ENCODE data around the gene TCP10L.

TCP10L gene

DNA sequence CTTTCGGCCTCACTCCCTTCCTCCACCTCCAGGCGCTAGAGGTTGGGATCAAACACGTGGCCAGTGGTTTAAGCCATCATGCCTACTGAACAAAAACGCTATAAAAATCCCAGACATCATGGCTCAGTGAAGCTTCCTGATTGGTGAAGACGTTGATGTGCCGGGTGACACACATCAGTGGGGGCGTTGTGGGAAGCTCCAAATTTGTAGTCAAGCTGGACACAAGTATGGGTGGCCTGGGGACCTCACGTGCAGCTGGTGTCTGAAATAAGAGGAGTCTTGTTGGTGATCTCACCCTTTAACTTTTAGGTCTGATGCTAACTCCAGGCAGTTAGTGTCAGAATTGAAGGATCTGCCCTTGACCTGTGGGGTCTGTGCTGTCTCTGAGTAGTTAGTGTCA, 20.1 kb upstream of the TCP10L start:
- no peak overlapping the region for H3K9ac ChIP-seq (ENCODE audit: low read depth in 1 of 2, low read length in 2 of 2)
- no peak overlapping the region for H3K27ac ChIP-seq (ENCODE audit: low read depth, low read length)
- peaks cover 41 to 76% of the 10 kb centered on the region in 2 donors for H3K36me3 ChIP-seq (ENCODE audit: control insufficient read depth in 1 of 2, insufficient read depth in 2 of 2, low read length in 2 of 2)
- H3K27me3 ChIP-seq (ENCODE audit: control insufficient read depth in 1 of 2, insufficient read depth in 2 of 2, low read length in 2 of 2), result no peaks in the 10 kb centered on the region
- peaks cover under 1 to 1% of the 10 kb centered on the region in 2 donors for H3K4me1 ChIP-seq (ENCODE audit: control insufficient read depth in 1 of 2, insufficient read depth in 2 of 2, low read length in 2 of 2)
- no peak overlapping the region for H3K4me3 ChIP-seq (ENCODE audit: low read depth in 1 of 2, low read length in 2 of 2)
- H3K9me3 ChIP-seq (ENCODE audit: control insufficient read depth in 1 of 2, low read length in 2 of 2), result no peaks in the 10 kb centered on the region

DNA sequence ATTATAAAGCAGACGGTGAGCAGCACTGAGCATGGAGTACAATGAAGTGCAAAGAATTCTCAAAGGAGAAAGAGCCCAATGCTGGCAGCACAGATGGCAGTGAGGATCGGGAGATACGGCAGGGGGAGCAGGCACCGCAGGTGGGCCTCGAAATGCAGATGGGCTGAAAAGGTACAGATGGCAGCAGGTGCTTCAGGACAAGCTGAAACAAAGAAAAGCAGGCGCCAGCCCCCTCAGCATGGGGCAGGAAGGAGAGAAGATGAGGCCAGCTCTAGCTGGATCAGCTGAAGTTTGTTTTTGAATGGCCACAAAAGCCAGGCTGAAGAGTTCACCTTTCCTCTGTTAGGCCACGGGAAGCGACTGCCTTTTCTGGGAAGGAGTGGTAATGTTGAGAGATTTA, 19.1 kb upstream of the TCP10L start:
- H3K4me3 ChIP-seq (ENCODE audit: low read depth in 1 of 2, low read length in 2 of 2), result no peak overlapping the region
- H3K27ac ChIP-seq (ENCODE audit: low read depth, low read length), result no peak overlapping the region
- H3K36me3 ChIP-seq (ENCODE audit: control insufficient read depth in 1 of 2, insufficient read depth in 2 of 2, low read length in 2 of 2), result peaks cover 47 to 83% of the 10 kb centered on the region in 2 donors
- H3K9ac ChIP-seq (ENCODE audit: low read depth in 1 of 2, low read length in 2 of 2), result no peak overlapping the region
- H3K9me3 ChIP-seq (ENCODE audit: control insufficient read depth in 1 of 2, low read length in 2 of 2), result no peaks in the 10 kb centered on the region
- no peaks in the 10 kb centered on the region for H3K4me1 ChIP-seq (ENCODE audit: control insufficient read depth in 1 of 2, insufficient read depth in 2 of 2, low read length in 2 of 2)
- no peaks in the 10 kb centered on the region for H3K27me3 ChIP-seq (ENCODE audit: control insufficient read depth in 1 of 2, insufficient read depth in 2 of 2, low read length in 2 of 2)

DNA sequence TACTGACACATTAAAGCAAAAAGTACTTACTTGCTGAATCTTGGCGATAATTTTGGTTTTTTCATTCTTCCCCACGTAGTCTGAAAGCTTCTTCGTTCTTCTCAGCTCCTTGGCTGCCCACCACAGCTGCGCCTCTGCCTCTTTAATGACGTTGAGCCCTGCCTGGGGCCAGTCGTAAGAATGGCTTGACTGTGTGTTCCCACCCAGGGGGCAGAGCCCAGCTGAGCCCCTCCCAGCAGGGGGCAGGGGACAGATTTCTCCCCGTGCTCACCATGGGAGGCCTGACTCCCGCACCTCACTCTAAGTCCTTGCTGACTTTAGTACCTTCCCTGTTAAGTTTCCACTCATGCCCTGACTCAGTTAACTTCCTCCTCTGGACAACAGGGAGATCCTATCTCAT, 17.8 kb upstream of the TCP10L start:
- no peaks in the 10 kb centered on the region for H3K9me3 ChIP-seq (ENCODE audit: control insufficient read depth in 1 of 2, low read length in 2 of 2)
- no peak overlapping the region for H3K27ac ChIP-seq (ENCODE audit: low read depth, low read length)
- H3K9ac ChIP-seq (ENCODE audit: low read depth in 1 of 2, low read length in 2 of 2), result no peak overlapping the region
- H3K4me3 ChIP-seq (ENCODE audit: low read depth in 1 of 2, low read length in 2 of 2), result no peak overlapping the region
- no peaks in the 10 kb centered on the region for H3K27me3 ChIP-seq (ENCODE audit: control insufficient read depth in 1 of 2, insufficient read depth in 2 of 2, low read length in 2 of 2)
- H3K36me3 ChIP-seq (ENCODE audit: control insufficient read depth in 1 of 2, insufficient read depth in 2 of 2, low read length in 2 of 2), result peaks cover 46 to 81% of the 10 kb centered on the region in 2 donors
- no peaks in the 10 kb centered on the region for H3K4me1 ChIP-seq (ENCODE audit: control insufficient read depth in 1 of 2, insufficient read depth in 2 of 2, low read length in 2 of 2)

DNA sequence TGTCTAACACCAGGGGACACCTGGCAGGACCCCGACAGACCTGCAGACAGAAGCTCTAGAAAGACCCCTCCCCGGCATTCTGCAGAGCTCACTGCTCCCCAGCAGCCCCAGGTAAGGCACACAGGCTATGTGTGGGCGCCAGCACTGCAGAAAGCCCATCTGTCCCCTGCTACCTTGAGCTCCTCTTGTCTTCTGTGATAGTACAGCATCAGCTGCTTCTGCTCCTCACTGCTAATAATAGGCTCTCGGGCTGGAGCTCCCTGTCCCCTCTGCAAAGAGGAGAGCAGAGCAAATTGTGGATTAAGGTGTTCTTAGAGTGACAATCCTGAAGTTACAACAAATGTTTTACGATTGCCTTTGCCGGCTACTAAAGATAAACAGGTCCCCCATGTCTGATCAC, 16.8 kb upstream of the TCP10L start:
- Histone ChIP-seq H3K36me3 (ENCODE audit: control insufficient read depth in 1 of 2, insufficient read depth in 2 of 2, low read length in 2 of 2) (peaks cover 40 to 73% of the 10 kb centered on the region in 2 donors), H3K9me3 (ENCODE audit: control insufficient read depth in 1 of 2, low read length in 2 of 2) (no peaks in the 10 kb centered on the region), H3K27ac (ENCODE audit: low read depth, low read length) (no peak overlapping the region), H3K27me3 (ENCODE audit: control insufficient read depth in 1 of 2, insufficient read depth in 2 of 2, low read length in 2 of 2) (no peaks in the 10 kb centered on the region), H3K9ac (ENCODE audit: low read depth in 1 of 2, low read length in 2 of 2) (no peak overlapping the region), H3K4me1 (ENCODE audit: control insufficient read depth in 1 of 2, insufficient read depth in 2 of 2, low read length in 2 of 2) (no peaks in the 10 kb centered on the region), H3K4me3 (ENCODE audit: low read depth in 1 of 2, low read length in 2 of 2) (no peak overlapping the region)

DNA sequence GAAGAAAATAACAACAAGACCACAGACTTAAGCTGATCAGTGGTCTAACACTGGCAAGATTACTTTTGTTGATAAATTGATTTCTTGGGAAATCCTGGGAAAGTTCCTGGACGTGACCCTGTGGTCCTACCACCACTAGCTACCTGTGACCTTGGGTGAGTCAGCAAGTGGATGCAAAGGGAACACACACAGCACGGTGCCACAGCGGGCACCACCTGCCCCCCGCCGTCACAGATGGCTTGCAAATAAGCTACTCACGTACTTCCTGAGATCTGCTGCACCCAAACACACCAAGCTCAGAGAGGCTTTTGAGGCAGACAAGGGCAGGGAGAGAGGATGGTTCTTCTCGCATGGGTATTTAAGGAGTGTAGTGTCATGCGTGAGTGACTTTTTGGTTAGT, 14.2 kb upstream of the TCP10L start:
- Histone ChIP-seq H3K27me3 (ENCODE audit: control insufficient read depth in 1 of 2, insufficient read depth in 2 of 2, low read length in 2 of 2) (no peaks in the 10 kb centered on the region), H3K9me3 (ENCODE audit: control insufficient read depth in 1 of 2, low read length in 2 of 2) (no peaks in the 10 kb centered on the region), H3K9ac (ENCODE audit: low read depth in 1 of 2, low read length in 2 of 2) (no peak overlapping the region), H3K36me3 (ENCODE audit: control insufficient read depth in 1 of 2, insufficient read depth in 2 of 2, low read length in 2 of 2) (peaks cover 21 to 47% of the 10 kb centered on the region in 2 donors), H3K4me3 (ENCODE audit: low read depth in 1 of 2, low read length in 2 of 2) (no peak overlapping the region), H3K4me1 (ENCODE audit: control insufficient read depth in 1 of 2, insufficient read depth in 2 of 2, low read length in 2 of 2) (no peaks in the 10 kb centered on the region), H3K27ac (ENCODE audit: low read depth, low read length) (no peak overlapping the region)

DNA sequence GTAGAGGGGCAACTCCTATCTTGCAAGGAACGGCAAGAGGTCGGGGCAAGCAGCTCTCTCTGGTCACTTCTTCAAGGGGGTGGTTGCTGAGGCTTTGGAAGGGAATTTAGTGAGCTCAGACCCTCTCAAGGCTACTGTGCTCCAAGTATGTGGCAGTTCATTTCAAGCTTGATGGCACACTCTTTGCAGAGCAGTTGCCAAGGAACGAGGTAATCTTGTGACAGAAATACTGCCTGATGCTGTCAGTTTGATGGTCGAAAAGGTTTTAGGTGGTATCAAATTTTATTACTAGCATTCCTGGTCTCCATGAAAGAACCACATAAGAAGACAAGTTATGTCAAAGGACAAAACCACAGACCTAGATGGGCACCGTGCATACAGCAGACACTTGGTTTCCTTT, 13.8 kb upstream of the TCP10L start:
- H3K27me3 ChIP-seq (ENCODE audit: control insufficient read depth in 1 of 2, insufficient read depth in 2 of 2, low read length in 2 of 2), result no peaks in the 10 kb centered on the region
- H3K4me1 ChIP-seq (ENCODE audit: control insufficient read depth in 1 of 2, insufficient read depth in 2 of 2, low read length in 2 of 2), result no peaks in the 10 kb centered on the region
- H3K9me3 ChIP-seq (ENCODE audit: control insufficient read depth in 1 of 2, low read length in 2 of 2), result no peaks in the 10 kb centered on the region
- peaks cover 17 to 43% of the 10 kb centered on the region in 2 donors for H3K36me3 ChIP-seq (ENCODE audit: control insufficient read depth in 1 of 2, insufficient read depth in 2 of 2, low read length in 2 of 2)
- H3K27ac ChIP-seq (ENCODE audit: low read depth, low read length), result no peak overlapping the region
- H3K9ac ChIP-seq (ENCODE audit: low read depth in 1 of 2, low read length in 2 of 2), result no peak overlapping the region
- no peak overlapping the region for H3K4me3 ChIP-seq (ENCODE audit: low read depth in 1 of 2, low read length in 2 of 2)

DNA sequence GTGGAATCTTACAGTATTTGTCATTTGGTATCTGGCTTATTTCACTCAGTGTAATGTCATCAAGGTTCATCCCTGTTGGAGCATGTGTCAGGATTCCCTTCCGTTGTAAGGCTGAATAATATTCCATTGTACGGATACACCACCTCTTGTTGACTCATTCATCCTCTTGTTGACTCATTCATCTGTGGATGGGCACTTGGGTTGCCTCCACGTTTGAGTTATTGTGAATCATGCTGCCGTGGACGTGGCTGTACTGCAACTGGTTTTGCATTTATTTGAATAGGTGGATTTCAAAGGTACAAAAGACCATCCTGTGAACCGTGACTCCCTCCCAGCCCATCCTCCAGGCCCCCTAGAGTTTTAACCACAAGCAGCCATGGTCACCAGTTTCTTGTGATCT, 11.9 kb upstream of the TCP10L start:
- no peak overlapping the region for H3K4me3 ChIP-seq (ENCODE audit: low read depth in 1 of 2, low read length in 2 of 2)
- no peak overlapping the region for H3K27ac ChIP-seq (ENCODE audit: low read depth, low read length)
- H3K27me3 ChIP-seq (ENCODE audit: control insufficient read depth in 1 of 2, insufficient read depth in 2 of 2, low read length in 2 of 2), result no peaks in the 10 kb centered on the region
- H3K4me1 ChIP-seq (ENCODE audit: control insufficient read depth in 1 of 2, insufficient read depth in 2 of 2, low read length in 2 of 2), result peaks cover 0 to 5% of the 10 kb centered on the region in 2 donors
- H3K9ac ChIP-seq (ENCODE audit: low read depth in 1 of 2, low read length in 2 of 2), result no peak overlapping the region
- no peaks in the 10 kb centered on the region for H3K9me3 ChIP-seq (ENCODE audit: control insufficient read depth in 1 of 2, low read length in 2 of 2)
- peaks cover 12 to 25% of the 10 kb centered on the region in 2 donors for H3K36me3 ChIP-seq (ENCODE audit: control insufficient read depth in 1 of 2, insufficient read depth in 2 of 2, low read length in 2 of 2)

DNA sequence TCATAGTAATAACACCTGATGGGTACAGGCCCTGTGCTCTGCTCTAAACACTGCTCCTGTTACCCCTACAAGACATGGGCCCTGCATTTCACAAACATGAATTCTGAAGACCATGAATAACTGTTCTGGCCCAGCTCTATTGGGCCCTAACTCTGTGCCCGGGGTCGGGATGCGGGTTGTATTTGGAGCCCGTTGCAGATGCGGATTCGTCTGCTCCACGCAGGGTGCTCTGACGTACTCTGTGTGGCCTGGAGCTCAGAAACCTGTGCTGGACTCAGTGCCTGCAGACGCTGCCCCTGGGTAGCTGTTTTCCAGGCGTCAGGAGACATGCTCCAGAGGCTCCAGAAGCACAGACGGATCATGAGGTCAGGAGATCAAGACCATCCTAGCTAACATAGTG, 10.1 kb upstream of the TCP10L start:
- peaks cover 10 to 18% of the 10 kb centered on the region in 2 donors for H3K36me3 ChIP-seq (ENCODE audit: control insufficient read depth in 1 of 2, insufficient read depth in 2 of 2, low read length in 2 of 2)
- no peak overlapping the region for H3K9ac ChIP-seq (ENCODE audit: low read depth in 1 of 2, low read length in 2 of 2)
- H3K4me3 ChIP-seq (ENCODE audit: low read depth in 1 of 2, low read length in 2 of 2), result no peak overlapping the region
- H3K27ac ChIP-seq (ENCODE audit: low read depth, low read length), result no peak overlapping the region
- H3K4me1 ChIP-seq (ENCODE audit: control insufficient read depth in 1 of 2, insufficient read depth in 2 of 2, low read length in 2 of 2), result peaks cover 0 to 5% of the 10 kb centered on the region in 2 donors
- no peaks in the 10 kb centered on the region for H3K27me3 ChIP-seq (ENCODE audit: control insufficient read depth in 1 of 2, insufficient read depth in 2 of 2, low read length in 2 of 2)
- H3K9me3 ChIP-seq (ENCODE audit: control insufficient read depth in 1 of 2, low read length in 2 of 2), result no peaks in the 10 kb centered on the region

DNA sequence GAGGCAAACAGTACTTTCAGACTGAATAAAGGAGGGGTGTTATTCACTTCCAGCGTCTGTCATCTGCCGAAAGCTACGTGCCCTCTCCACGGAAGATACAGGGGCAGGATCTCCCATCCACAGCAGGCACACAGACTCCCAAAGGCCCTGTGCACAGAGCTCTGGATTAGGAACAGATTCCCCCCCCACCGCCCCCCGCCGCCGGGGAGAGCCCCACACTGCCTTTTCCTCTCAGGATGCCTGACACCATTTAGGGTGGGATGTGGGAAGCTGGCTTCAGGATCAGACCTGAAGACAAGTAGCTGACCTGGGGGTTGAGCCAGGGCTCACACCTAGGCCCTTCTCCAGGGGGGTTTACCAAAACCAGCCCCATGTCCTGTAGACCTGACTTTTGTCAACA, 8.4 kb upstream of the TCP10L start:
- Histone ChIP-seq H3K4me1 (ENCODE audit: control insufficient read depth in 1 of 2, insufficient read depth in 2 of 2, low read length in 2 of 2) (peaks cover 0 to 5% of the 10 kb centered on the region in 2 donors), H3K4me3 (ENCODE audit: low read depth in 1 of 2, low read length in 2 of 2) (no peak overlapping the region), H3K36me3 (ENCODE audit: control insufficient read depth in 1 of 2, insufficient read depth in 2 of 2, low read length in 2 of 2) (peaks cover 0 to under 1% of the 10 kb centered on the region in 2 donors), H3K27me3 (ENCODE audit: control insufficient read depth in 1 of 2, insufficient read depth in 2 of 2, low read length in 2 of 2) (no peaks in the 10 kb centered on the region), H3K27ac (ENCODE audit: low read depth, low read length) (no peak overlapping the region), H3K9me3 (ENCODE audit: control insufficient read depth in 1 of 2, low read length in 2 of 2) (no peaks in the 10 kb centered on the region), H3K9ac (ENCODE audit: low read depth in 1 of 2, low read length in 2 of 2) (no peak overlapping the region)

DNA sequence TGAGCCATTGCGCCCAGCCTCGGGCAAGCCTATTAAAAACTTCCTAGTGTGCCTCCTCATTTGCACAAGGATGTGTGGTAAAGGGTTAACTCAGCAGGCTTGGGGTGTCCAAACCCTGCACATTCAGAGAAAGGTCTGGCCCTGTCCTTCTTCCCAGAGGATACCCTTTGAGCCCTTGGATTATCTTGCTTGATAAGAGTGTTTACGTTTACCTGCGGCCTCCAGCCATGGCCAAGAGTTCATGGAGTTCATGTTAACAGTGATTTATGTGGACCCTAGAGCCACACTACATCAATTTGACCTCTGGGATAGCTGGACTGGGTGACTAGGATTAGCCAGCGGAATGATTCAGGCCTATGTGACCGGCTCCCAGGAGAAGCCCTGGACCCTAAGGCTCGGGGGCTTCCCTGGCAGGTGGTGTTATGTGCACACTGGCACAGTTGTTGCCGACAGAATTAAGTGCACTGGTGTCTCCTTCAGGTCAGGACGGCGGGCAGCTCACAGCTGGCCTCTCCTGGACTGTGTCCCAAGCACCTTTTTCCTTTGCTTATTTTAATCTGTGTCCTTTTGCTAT, 7.7 kb upstream of the TCP10L start:
- Histone ChIP-seq H3K4me3 (ENCODE audit: low read depth in 1 of 2, low read length in 2 of 2) (no peak overlapping the region), H3K9me3 (ENCODE audit: control insufficient read depth in 1 of 2, low read length in 2 of 2) (no peaks in the 10 kb centered on the region), H3K36me3 (ENCODE audit: control insufficient read depth in 1 of 2, insufficient read depth in 2 of 2, low read length in 2 of 2) (no peaks in the 10 kb centered on the region), H3K4me1 (ENCODE audit: control insufficient read depth in 1 of 2, insufficient read depth in 2 of 2, low read length in 2 of 2) (peaks cover 0 to 5% of the 10 kb centered on the region in 2 donors), H3K27ac (ENCODE audit: low read depth, low read length) (no peak overlapping the region), H3K9ac (ENCODE audit: low read depth in 1 of 2, low read length in 2 of 2) (no peak overlapping the region), H3K27me3 (ENCODE audit: control insufficient read depth in 1 of 2, insufficient read depth in 2 of 2, low read length in 2 of 2) (no peaks in the 10 kb centered on the region)

DNA sequence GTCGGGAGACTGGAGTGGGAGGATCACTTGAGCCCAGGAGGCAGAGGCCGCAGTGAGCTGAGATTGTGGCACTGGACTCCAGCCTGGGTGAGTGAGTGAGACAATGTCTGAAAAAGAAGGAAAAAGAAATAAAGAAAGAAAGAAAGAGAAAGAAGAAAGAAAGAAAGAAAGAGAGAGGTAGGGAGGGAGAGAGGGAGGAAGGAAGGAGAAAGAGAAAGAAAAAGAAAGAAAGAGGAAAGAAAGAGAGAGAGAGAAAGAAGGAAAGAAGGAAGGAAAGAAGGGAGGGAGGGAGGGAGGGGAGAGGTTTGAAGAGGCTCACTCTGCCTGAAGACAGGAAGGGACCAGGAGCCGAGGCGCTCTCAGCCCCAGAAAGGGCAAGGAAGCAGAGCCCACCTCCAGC, 4.8 kb upstream of the TCP10L start:
- H3K4me1 ChIP-seq (ENCODE audit: control insufficient read depth in 1 of 2, insufficient read depth in 2 of 2, low read length in 2 of 2), result peaks cover 0 to 5% of the 10 kb centered on the region in 2 donors
- H3K27ac ChIP-seq (ENCODE audit: low read depth, low read length), result no peak overlapping the region
- no peak overlapping the region for H3K4me3 ChIP-seq (ENCODE audit: low read depth in 1 of 2, low read length in 2 of 2)
- no peaks in the 10 kb centered on the region for H3K27me3 ChIP-seq (ENCODE audit: control insufficient read depth in 1 of 2, insufficient read depth in 2 of 2, low read length in 2 of 2)
- H3K9me3 ChIP-seq (ENCODE audit: control insufficient read depth in 1 of 2, low read length in 2 of 2), result no peaks in the 10 kb centered on the region
- H3K9ac ChIP-seq (ENCODE audit: low read depth in 1 of 2, low read length in 2 of 2), result no peak overlapping the region
- no peaks in the 10 kb centered on the region for H3K36me3 ChIP-seq (ENCODE audit: control insufficient read depth in 1 of 2, insufficient read depth in 2 of 2, low read length in 2 of 2)

All from duodenal mucosa (tissue), 2 donors.